Uterus (tissue), 2 donors: ENCODE measurements around the gene NINL.

Experiments
- CTCF ChIP-seq, 4 experiments: fragments of 200-600 bp in 2 of 4; fragments of 450-650 bp in 2 of 4; sonication (generic) in 2 of 4; IDR thresholded peaks; one replicate each; pipeline ENCODE4 v1.5.1; 2016 to 2019; ENCODE audit warnings: antibody characterized with exemption in 4 of 4, mild to moderate bottlenecking in 2 of 4, moderate library complexity in 1 of 4
- POLR2A ChIP-seq, 2 donors: fragments of 450-650 bp; IDR thresholded peaks; one replicate each; pipeline ENCODE4 v1.6.1; 2016; ENCODE audit warnings: antibody characterized with exemption in 2 of 2, mild to moderate bottlenecking in 1 of 2, moderate library complexity in 1 of 2

GRCh38 chr20:25517124-25517523, 68.2 kb downstream of the NINL start:
- no peak for TF ChIP-seq POLR2A (IDR thresholded peaks at IDR 0.05)
- TF ChIP-seq CTCF (IDR thresholded peaks at IDR 0.05), result no peak
